GM23338 (cell line): ENCODE results near the gene WBP11. TPM values are rescaled to one million over a fixed set of nuclear protein-coding genes. Genes with fewer than 3 reads are reported as not detected.

Source experiments
- ATAC-seq: fragments of 200-7000 bp; cut with Tn5 transposase; 3 replicates; pipeline ENCODE4 v1.9.1; 2020
- DNase-seq: peaks from one replicate; pipeline ENCODE4 v3.0.0-alpha.2; 2015; ENCODE audit warnings: low spot score
- H2AFZ ChIP-seq: fragments of 200-600 bp; sonication (generic); 2 replicates; pipeline ENCODE4 v1.8.0; 2016; ENCODE audit warnings: antibody characterized with exemption, mild to moderate bottlenecking, moderate library complexity
- H3F3A ChIP-seq: fragments of 200-600 bp; sonication (generic); replicated peaks from 2 replicates; pipeline ENCODE4 v1.8.0; 2017; ENCODE audit warnings: antibody characterized with exemption, mixed run types, low read depth
- H3K27ac ChIP-seq: fragments of 200-600 bp; sonication (generic); 2 replicates; pipeline ENCODE4 v1.6.1; 2016; ENCODE audit warnings: low read depth
- H3K27me3 ChIP-seq: fragments of 200-600 bp; sonication (generic); 2 replicates; pipeline ENCODE4 v1.8.0; 2016; ENCODE audit warnings: mild to moderate bottlenecking, mixed run types, moderate library complexity; ENCODE audit not compliant: insufficient read depth
- H3K36me3 ChIP-seq: fragments of 200-600 bp; sonication (generic); 2 replicates; pipeline ENCODE4 v1.8.0; 2016; ENCODE audit warnings: mild to moderate bottlenecking; ENCODE audit not compliant: insufficient read depth
- H3K4me1 ChIP-seq: fragments of 200-600 bp; sonication (generic); 2 replicates; pipeline ENCODE4 v1.8.0; 2016; ENCODE audit warnings: mild to moderate bottlenecking, moderate library complexity; ENCODE audit not compliant: insufficient read depth
- H3K4me2 ChIP-seq: fragments of 200-600 bp; sonication (generic); 2 replicates; pipeline ENCODE4 v1.7.1; 2017; ENCODE audit warnings: mixed run types
- H3K4me3 ChIP-seq: fragments of 200-600 bp; sonication (generic); 2 replicates; pipeline ENCODE4 v1.6.1; 2016; ENCODE audit warnings: mixed run types
- H3K79me2 ChIP-seq: fragments of 200-600 bp; sonication (generic); replicated peaks from 2 replicates; pipeline ENCODE4 v1.8.0; 2017; ENCODE audit warnings: mild to moderate bottlenecking; ENCODE audit not compliant: insufficient read depth
- H3K9me2 ChIP-seq: fragments of 200-600 bp; sonication (generic); 2 replicates; pipeline ENCODE4 v1.8.0; 2017; ENCODE audit not compliant: insufficient read depth
- H4K20me1 ChIP-seq: fragments of 200-600 bp; sonication (generic); replicated peaks from 2 replicates; pipeline ENCODE4 v1.8.0; 2017; ENCODE audit warnings: mild to moderate bottlenecking; ENCODE audit not compliant: insufficient read depth
- H3K27ac Mint-ChIP-seq: 2 replicates; pipeline ENCODE4 v1.8.0; 2020; ENCODE audit warnings: inconsistent platforms, mild to moderate bottlenecking, moderate library complexity, mixed read lengths
- H3K27me3 Mint-ChIP-seq: 3 replicates; pipeline ENCODE4 v1.8.0; 2022; ENCODE audit warnings: low read depth, mild to moderate bottlenecking, moderate library complexity, mixed read lengths, inconsistent platforms; ENCODE audit not compliant: insufficient read depth, poor library complexity
- H3K36me3 Mint-ChIP-seq: 3 replicates; pipeline ENCODE4 v1.8.0; 2021; ENCODE audit warnings: low read depth, mild to moderate bottlenecking, inconsistent platforms, moderate library complexity, mixed read lengths
- H3K4me1 Mint-ChIP-seq: 3 replicates; pipeline ENCODE4 v1.8.0; 2020; ENCODE audit warnings: mild to moderate bottlenecking, inconsistent platforms, mixed read lengths
- H3K4me3 Mint-ChIP-seq: 3 replicates; pipeline ENCODE4 v1.8.0; 2021; ENCODE audit warnings: moderate library complexity, mild to moderate bottlenecking, inconsistent platforms, mixed read lengths
- H3K9me3 Mint-ChIP-seq: 3 replicates; pipeline ENCODE4 v1.8.0; 2020; ENCODE audit warnings: moderate library complexity, mild to moderate bottlenecking, inconsistent platforms, mixed read lengths
- EZH2 ChIP-seq: fragments of 200-600 bp; sonication (generic); IDR thresholded peaks from one replicate; pipeline ENCODE4 v1.8.0; 2017; ENCODE audit warnings: antibody characterized with exemption, mild to moderate bottlenecking, low read depth; ENCODE audit not compliant: unreplicated experiment
- EZH2phosphoT487 ChIP-seq: fragments of 200-600 bp; sonication (generic); IDR thresholded peaks from one replicate; pipeline ENCODE4 v1.8.1; 2018; ENCODE audit warnings: antibody characterized with exemption; ENCODE audit not compliant: unreplicated experiment
- JUNB ChIP-seq: IDR thresholded peaks from one replicate; pipeline ENCODE4 v1.6.1; 2016; ENCODE audit warnings: antibody characterized with exemption; ENCODE audit not compliant: unreplicated experiment
- NANOG ChIP-seq: IDR thresholded peaks from 2 replicates; pipeline ENCODE4 v1.6.1; 2016; ENCODE audit warnings: antibody characterized with exemption, borderline replicate concordance
- STAT1 ChIP-seq: IDR thresholded peaks from one replicate; pipeline ENCODE4 v1.6.1; 2016; ENCODE audit warnings: antibody characterized with exemption; ENCODE audit not compliant: unreplicated experiment
- ZNF114 ChIP-seq: fragments of 250-450 bp; sonication (Bioruptor Pico); IDR thresholded peaks from 2 replicates; pipeline ENCODE4 v1.5.0; 2020; ENCODE audit warnings: mild to moderate bottlenecking, moderate library complexity
- ZNF331 ChIP-seq: fragments of 250-450 bp; sonication (Bioruptor Pico); IDR thresholded peaks from 2 replicates; pipeline ENCODE4 v1.5.0; 2020; ENCODE audit warnings: low read depth, mild to moderate bottlenecking, moderate library complexity
- polyA plus RNA-seq: library from polyadenylated mRNA; unstranded; fragments of >200 nt; fragmentation: Nextera tagmentation; extraction: Ambion mirVana; gene quantifications from 2 replicates; pipeline ENCODE4 v1.2.1, GENCODE V29; 2016
- total RNA-seq: library from RNA; depleted of rRNA; stranded (reverse); fragments of >200 nt; shearing (Covaris generic); gene quantifications from 2 replicates; pipeline ENCODE4 v1.2.3, GENCODE V29; 2014
- TF ChIP-seq, protein P1 (sequence below): fragments of 250-450 bp; sonication (Bioruptor Pico); IDR thresholded peaks from 2 replicates; pipeline ENCODE4 v1.5.0; 2020; ENCODE audit warnings: mild to moderate bottlenecking, moderate library complexity
- TF ChIP-seq, protein P2 (sequence below): IDR thresholded peaks from one replicate; pipeline ENCODE4 v1.6.1; 2018; ENCODE audit warnings: antibody characterized with exemption; ENCODE audit not compliant: unreplicated experiment

WBP11 gene
- total and polyA plus RNA-seq, 2 experiments from 2014 or later = 57.1 to 148 TPM

DNA sequence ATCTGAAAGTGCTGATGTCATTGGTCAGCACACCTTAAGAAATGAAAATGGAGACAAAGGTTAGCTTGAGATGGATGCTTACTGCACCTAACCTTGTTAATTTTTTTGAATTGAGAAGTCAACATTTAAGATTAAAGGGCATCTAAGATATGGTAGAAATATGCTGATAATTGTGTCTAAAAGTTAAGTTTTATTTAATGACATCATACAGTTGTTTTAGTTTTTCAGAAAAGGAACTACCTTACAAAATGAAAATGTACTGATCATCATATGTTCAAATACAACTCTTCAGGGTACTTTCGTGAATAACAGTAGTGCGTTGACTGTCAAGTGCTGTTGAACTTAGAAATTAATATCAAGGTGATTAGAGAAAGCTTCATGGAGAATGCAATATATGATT, 8.2 kb upstream of the WBP11 start:
- Histone ChIP-seq H4K20me1 (no peaks in the 10 kb centered on the region), H3K36me3 (no peaks in the 10 kb centered on the region), H3K79me2 (no peaks in the 10 kb centered on the region), H3F3A (no peaks in the 10 kb centered on the region), H3K9me2 (no peaks in the 10 kb centered on the region), H3K27me3 (no peaks in the 10 kb centered on the region), H3K4me3 (no peak overlapping the region), H3K4me2 (no peak overlapping the region), H2AFZ (no peak overlapping the region), H3K4me1 (no peaks in the 10 kb centered on the region), H3K27ac (no peak overlapping the region)
- Mint-ChIP-seq H3K36me3 (no peaks in the 10 kb centered on the region), H3K9me3 (no peaks in the 10 kb centered on the region), H3K27ac (no peak overlapping the region), H3K27me3 (peaks cover 1% of the 10 kb centered on the region), H3K4me1 (no peaks in the 10 kb centered on the region), H3K4me3 (no peak overlapping the region)
- TF ChIP-seq STAT1 (no peak), JUNB (no peak), EZH2 (no peak), EZH2phosphoT487 (no peak), ZNF331 (CRISPR knock-in tag) (no peak), ZNF114 (no peak), NANOG (no peak)
- TF ChIP-seq, protein P1, sequence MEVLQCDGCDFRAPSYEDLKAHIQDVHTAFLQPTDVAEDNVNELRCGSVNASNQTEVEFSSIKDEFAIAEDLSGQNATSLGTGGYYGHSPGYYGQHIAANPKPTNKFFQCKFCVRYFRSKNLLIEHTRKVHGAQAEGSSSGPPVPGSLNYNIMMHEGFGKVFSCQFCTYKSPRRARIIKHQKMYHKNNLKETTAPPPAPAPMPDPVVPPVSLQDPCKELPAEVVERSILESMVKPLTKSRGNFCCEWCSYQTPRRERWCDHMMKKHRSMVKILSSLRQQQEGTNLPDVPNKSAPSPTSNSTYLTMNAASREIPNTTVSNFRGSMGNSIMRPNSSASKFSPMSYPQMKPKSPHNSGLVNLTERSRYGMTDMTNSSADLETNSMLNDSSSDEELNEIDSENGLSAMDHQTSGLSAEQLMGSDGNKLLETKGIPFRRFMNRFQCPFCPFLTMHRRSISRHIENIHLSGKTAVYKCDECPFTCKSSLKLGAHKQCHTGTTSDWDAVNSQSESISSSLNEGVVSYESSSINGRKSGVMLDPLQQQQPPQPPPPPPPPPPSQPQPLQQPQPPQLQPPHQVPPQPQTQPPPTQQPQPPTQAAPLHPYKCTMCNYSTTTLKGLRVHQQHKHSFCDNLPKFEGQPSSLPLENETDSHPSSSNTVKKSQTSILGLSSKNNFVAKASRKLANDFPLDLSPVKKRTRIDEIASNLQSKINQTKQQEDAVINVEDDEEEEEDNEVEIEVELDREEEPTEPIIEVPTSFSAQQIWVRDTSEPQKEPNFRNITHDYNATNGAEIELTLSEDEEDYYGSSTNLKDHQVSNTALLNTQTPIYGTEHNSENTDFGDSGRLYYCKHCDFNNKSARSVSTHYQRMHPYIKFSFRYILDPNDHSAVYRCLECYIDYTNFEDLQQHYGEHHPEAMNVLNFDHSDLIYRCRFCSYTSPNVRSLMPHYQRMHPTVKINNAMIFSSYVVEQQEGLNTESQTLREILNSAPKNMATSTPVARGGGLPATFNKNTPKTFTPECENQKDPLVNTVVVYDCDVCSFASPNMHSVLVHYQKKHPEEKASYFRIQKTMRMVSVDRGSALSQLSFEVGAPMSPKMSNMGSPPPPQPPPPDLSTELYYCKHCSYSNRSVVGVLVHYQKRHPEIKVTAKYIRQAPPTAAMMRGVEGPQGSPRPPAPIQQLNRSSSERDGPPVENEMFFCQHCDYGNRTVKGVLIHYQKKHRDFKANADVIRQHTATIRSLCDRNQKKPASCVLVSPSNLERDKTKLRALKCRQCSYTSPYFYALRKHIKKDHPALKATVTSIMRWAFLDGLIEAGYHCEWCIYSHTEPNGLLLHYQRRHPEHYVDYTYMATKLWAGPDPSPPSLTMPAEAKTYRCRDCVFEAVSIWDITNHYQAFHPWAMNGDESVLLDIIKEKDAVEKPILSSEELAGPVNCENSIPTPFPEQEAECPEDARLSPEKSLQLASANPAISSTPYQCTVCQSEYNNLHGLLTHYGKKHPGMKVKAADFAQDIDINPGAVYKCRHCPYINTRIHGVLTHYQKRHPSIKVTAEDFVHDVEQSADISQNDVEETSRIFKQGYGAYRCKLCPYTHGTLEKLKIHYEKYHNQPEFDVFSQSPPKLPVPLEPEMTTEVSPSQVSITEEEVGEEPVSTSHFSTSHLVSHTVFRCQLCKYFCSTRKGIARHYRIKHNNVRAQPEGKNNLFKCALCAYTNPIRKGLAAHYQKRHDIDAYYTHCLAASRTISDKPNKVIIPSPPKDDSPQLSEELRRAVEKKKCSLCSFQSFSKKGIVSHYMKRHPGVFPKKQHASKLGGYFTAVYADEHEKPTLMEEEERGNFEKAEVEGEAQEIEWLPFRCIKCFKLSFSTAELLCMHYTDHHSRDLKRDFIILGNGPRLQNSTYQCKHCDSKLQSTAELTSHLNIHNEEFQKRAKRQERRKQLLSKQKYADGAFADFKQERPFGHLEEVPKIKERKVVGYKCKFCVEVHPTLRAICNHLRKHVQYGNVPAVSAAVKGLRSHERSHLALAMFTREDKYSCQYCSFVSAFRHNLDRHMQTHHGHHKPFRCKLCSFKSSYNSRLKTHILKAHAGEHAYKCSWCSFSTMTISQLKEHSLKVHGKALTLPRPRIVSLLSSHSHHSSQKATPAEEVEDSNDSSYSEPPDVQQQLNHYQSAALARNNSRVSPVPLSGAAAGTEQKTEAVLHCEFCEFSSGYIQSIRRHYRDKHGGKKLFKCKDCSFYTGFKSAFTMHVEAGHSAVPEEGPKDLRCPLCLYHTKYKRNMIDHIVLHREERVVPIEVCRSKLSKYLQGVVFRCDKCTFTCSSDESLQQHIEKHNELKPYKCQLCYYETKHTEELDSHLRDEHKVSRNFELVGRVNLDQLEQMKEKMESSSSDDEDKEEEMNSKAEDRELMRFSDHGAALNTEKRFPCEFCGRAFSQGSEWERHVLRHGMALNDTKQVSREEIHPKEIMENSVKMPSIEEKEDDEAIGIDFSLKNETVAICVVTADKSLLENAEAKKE (CRISPR knock-in tag) = no peak
- TF ChIP-seq, protein P2, sequence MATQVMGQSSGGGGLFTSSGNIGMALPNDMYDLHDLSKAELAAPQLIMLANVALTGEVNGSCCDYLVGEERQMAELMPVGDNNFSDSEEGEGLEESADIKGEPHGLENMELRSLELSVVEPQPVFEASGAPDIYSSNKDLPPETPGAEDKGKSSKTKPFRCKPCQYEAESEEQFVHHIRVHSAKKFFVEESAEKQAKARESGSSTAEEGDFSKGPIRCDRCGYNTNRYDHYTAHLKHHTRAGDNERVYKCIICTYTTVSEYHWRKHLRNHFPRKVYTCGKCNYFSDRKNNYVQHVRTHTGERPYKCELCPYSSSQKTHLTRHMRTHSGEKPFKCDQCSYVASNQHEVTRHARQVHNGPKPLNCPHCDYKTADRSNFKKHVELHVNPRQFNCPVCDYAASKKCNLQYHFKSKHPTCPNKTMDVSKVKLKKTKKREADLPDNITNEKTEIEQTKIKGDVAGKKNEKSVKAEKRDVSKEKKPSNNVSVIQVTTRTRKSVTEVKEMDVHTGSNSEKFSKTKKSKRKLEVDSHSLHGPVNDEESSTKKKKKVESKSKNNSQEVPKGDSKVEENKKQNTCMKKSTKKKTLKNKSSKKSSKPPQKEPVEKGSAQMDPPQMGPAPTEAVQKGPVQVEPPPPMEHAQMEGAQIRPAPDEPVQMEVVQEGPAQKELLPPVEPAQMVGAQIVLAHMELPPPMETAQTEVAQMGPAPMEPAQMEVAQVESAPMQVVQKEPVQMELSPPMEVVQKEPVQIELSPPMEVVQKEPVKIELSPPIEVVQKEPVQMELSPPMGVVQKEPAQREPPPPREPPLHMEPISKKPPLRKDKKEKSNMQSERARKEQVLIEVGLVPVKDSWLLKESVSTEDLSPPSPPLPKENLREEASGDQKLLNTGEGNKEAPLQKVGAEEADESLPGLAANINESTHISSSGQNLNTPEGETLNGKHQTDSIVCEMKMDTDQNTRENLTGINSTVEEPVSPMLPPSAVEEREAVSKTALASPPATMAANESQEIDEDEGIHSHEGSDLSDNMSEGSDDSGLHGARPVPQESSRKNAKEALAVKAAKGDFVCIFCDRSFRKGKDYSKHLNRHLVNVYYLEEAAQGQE = no peak
- no peak for ATAC-seq
- no peak for DNase-seq
